ENCODE results near the gene SLC7A1.

DNA sequence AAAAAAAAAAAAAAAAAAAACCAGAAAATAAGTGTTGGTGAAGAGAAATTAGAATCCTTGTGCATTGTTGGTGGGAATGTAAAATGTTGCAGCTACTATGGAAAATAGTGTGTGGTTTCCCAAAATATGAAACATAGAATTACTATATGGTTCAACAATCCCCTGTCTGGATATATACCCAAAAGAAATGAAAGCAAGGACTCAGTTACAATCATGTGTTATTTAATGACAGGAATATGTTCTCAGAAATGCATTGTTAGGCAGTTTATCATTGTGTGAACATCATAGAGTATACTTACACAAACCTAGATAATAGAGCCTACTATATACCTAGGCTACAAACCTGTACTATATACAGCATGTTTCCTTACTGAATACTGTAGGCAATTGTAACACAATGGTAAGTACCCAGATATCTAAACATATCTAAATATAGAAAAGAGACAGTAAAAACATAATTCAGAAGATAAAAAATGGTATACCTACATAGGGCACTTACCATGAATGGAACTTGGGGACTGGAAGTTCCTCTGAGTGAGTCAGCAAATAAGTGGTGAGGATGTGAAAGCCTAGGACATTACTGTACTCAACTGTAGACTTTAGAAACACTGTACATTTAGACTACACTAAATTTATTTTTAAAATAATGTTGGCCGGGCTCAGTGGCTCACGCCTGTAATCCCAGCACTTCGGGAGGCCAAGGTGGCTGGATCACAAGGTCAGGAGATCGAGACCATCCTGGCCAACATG lies 25.7 kb upstream of the SLC7A1 start:
- TF ChIP-seq POLR2A (IDR thresholded peaks at IDR 0.05) = no peak
- TF ChIP-seq, protein P1, sequence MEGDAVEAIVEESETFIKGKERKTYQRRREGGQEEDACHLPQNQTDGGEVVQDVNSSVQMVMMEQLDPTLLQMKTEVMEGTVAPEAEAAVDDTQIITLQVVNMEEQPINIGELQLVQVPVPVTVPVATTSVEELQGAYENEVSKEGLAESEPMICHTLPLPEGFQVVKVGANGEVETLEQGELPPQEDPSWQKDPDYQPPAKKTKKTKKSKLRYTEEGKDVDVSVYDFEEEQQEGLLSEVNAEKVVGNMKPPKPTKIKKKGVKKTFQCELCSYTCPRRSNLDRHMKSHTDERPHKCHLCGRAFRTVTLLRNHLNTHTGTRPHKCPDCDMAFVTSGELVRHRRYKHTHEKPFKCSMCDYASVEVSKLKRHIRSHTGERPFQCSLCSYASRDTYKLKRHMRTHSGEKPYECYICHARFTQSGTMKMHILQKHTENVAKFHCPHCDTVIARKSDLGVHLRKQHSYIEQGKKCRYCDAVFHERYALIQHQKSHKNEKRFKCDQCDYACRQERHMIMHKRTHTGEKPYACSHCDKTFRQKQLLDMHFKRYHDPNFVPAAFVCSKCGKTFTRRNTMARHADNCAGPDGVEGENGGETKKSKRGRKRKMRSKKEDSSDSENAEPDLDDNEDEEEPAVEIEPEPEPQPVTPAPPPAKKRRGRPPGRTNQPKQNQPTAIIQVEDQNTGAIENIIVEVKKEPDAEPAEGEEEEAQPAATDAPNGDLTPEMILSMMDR (IDR thresholded peaks at IDR 0.05) = no peak

Data from breast epithelium (tissue), 3 donors.